HS-27A (cell line): ENCODE results near the gene MIA.
"Not testable (repeated sequence)": the region's sequence is repeated elsewhere in the genome, so short reads cannot be mapped to it uniquely, and the experiment has no call there.

Source experiments
- DNase-seq: peaks from one replicate; pipeline ENCODE4 v3.0.0-alpha.2; 2012; ENCODE audit warnings: low read depth, missing footprints

Gene MIA

GRCh38 chr19:40803857-40804782 is 28.8 kb downstream of the MIA start:
- DNase-seq = no peak

DNA sequence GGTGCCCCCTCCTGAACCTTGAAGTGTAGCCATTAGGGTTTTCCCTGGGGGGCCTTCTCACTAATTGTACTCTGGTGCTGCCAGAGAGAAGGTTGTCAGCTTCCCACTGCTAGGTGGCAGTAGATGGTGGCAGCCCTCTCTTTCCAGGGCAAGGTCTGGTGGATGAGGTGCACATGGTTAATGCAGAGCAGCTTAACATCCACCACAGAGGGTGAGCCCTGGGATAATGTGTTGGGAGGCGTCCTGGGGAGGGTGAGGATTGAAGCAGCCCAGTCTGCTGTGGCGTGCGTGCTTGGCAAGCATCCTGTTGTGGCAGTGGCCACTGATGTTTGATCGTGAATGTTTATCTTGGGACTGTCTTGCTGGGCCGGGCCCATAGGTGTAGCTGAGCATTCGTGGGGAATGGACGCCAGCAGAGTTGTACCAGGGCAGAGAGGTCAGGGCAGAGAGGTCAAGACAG is 29.5 kb downstream of the MIA start:
- DNase-seq = no peak

DNA sequence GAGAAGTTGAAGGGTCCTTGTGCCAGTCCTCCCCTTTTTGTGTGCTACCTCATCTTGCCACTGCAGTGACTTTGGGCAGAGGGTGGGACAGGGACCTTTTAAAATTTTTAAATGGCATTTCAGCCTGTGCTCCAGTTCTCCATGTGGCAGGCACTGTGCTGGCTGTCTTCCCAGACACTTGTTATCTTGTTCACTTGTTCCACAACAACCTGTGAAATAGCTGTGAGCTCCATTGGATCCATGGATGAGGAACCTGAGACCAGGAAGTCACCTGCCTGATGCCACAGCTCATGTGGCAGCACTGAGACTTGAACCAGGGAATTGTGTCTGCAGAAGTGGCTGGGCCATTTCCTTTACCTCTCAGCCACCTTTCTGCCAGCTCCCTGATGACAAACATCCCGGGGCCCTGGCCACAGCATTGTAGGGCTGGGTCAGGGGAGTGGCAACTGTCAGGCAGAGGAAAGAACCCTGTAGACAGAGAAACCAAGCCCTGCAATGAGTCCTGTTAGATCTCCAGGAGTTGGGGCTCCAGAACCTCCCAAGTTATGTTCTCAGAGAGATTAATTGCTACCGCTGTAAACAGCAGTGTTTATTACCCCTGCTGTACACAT is 30.0 kb downstream of the MIA start:
- DNase-seq = no peak

- DNase-seq = no peak
These were observed 31.3 kb downstream of the MIA start for GRCh38 chr19:40806423-40807146.

- no peak for DNase-seq
These were observed 32.1 kb downstream of the MIA start for GRCh38 chr19:40807147-40808020.

- DNase-seq = no peak
These were observed 32.7 kb downstream of the MIA start for GRCh38 chr19:40808021-40808325.

GRCh38 chr19:40808497-40808896 is 33.2 kb downstream of the MIA start:
- DNase-seq = no peak

GRCh38 chr19:40809358-40810086 is 34.2 kb downstream of the MIA start:
- DNase-seq = no peak

DNA sequence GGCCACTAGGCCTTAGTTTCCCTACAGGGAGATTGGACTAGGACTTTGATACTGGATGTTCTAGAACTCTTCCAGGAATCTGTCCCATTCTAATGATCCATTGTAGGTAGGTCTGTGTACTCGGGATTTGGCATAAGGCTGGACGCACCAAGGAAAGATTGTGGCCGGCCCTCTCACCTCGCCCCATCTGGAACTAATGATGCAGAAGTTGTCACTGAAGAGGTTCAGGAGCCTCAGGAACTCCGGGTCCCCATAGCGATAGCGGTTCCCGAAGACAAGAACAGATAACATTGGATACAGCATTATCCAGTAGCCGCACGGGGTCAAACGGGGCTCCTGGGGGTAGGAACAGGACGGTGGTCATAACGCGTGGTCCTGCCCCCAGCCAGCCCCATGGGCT is 34.8 kb downstream of the MIA start:
- no peak for DNase-seq

GRCh38 chr19:40810649-40811408 is 35.5 kb downstream of the MIA start:
- DNase-seq = not testable (repeated sequence)

- no peak for DNase-seq
These were observed 36.4 kb downstream of the MIA start for GRCh38 chr19:40811478-40812341.

- DNase-seq = not testable (repeated sequence)
These were observed 37.2 kb downstream of the MIA start for GRCh38 chr19:40812571-40812970.

DNA sequence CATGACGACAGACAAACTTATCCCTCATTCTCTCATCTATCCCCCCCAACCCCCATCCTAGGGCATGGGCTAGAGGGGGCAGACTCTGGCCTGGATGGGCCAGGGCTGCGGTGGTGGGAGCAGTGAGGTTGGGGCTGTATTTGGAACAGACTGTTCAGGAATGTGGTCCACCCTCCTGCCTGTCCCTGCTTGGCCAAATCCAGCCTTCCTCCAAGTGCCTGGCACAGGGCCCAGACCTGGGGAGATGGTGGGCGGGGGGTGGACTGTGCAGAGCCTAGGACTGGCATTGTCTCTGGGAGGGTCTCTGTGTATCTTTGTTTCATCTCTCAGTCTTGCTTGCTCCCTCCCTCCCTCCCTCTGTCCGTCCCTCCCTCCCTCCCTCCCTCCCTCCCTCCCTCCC is 37.9 kb downstream of the MIA start:
- no peak for DNase-seq

DNA sequence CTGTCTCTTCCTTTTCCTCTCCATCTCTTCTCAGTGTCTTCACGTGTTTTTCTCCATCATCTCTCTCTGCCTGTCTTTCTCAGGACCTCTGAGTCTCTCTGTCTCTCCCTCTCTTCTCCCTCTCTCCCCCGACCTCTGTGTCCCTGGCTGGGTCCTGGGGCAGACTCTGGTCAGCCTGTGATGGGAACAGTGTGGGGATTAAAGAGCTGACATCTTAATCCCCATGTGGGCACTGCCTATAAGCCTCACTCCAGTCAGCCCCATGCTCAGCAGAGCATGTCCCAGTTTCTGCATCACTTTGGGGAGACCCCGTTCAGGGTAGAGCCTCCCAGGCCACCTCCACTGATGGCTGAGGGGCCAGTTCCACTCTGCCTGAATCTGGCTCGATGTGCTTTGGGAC is 39.9 kb downstream of the MIA start:
- DNase-seq = no peak

GRCh38 chr19:40818480-40819399 is 43.4 kb downstream of the MIA start:
- DNase-seq = not testable (repeated sequence)

DNA sequence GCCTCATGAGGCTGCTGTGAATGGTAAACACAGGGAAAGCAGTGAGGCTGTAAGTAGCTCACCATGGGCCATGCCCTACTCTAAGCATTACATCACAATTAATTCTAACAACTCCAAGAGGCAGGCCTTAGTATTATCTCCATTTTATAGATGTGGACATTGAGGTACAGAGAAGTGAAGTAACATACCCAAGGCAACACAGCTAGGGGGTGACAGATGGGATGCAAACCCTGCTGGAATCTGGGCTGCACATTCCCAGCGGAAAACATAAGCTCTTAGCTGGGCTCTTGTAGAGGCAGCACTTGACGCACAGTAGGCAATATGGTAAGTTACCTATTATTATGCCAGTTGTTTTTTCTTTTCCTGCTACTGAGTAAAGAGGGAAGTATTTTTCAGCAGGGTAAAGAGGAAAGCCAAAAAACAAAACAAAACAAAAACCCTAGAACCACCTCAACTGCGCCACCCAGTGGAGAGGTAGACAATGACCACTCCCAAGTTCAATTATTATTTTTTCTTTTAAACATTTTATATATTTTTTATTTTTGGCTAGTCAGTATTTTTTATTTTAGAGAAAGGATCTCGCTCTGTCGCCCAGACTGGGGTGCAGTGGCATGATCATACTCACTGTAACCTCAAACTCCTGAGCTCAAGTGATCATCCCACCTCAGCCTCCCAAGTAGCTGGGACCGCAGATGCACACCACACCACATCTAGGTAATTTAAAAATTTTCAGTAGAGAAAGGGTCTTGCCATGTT is 44.3 kb downstream of the MIA start:
- not testable (repeated sequence) for DNase-seq

DNA sequence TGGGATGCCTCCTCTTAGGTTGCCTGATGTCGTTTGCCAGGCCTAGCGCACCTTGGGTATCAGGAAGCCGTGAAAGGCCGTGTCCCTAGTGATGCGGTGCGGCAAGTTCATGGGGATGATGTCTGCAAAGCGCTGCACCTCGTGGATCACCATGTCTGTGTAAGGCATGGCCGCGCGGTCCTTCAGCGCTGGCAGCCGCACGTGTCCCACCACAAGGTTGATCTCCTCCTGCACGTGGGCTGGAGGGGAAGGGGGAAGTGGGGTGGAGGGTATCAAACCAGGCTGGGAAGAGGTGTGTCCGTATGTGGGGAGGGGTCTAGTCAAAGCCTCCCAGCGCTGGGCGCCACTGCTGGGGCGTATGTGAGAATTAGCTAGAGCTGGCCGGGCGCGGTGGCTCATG is 46.8 kb downstream of the MIA start:
- DNase-seq = no peak
